GM19240 (cell line): ENCODE data around the gene SCLY.
"Not testable (repeated sequence)": the region's sequence is repeated elsewhere in the genome, so short reads cannot be mapped to it uniquely, and the experiment has no call there.

Experiments used
- DNase-seq: peaks from one replicate; pipeline ENCODE4 v3.0.0; 2011; ENCODE audit warnings: low spot score; ENCODE audit not compliant: insufficient read length

SCLY gene

GRCh38 chr2:238060542-238061314 is at the start of gene SCLY:
SCLY (plus strand) TSS chr2:238061001; CDS start chr2:238061055, 54 bp downstream.
- DNase-seq, result peak; percentile 100

GRCh38 chr2:238013806-238014205 is 47.0 kb upstream of the SCLY start:
- no peak for DNase-seq

GRCh38 chr2:238015705-238016104 is 45.1 kb upstream of the SCLY start:
- DNase-seq, result no peak

- DNase-seq, result no peak
These were observed 44.3 kb upstream of the SCLY start for GRCh38 chr2:238016526-238016925.

- no peak for DNase-seq
These were observed 40.8 kb upstream of the SCLY start for GRCh38 chr2:238019962-238020361.

- DNase-seq, result no peak
These were observed 40.0 kb upstream of the SCLY start for GRCh38 chr2:238020816-238021215.

GRCh38 chr2:238021327-238021726 is 39.5 kb upstream of the SCLY start:
- no peak for DNase-seq

- no peak for DNase-seq
These were observed 38.1 kb upstream of the SCLY start for GRCh38 chr2:238022594-238023157.

GRCh38 chr2:238023608-238024007 is 37.2 kb upstream of the SCLY start:
- no peak for DNase-seq

GRCh38 chr2:238024986-238025385 is 35.8 kb upstream of the SCLY start:
- DNase-seq, result no peak

GRCh38 chr2:238025741-238026360 is 35.0 kb upstream of the SCLY start:
- no peak for DNase-seq

GRCh38 chr2:238027058-238027457 is 33.7 kb upstream of the SCLY start:
- no peak for DNase-seq

- DNase-seq, result no peak
These were observed 33.0 kb upstream of the SCLY start for GRCh38 chr2:238027591-238028415.

- DNase-seq, result no peak
These were observed 30.9 kb upstream of the SCLY start for GRCh38 chr2:238029853-238030252.

- no peak for DNase-seq
These were observed 30.2 kb upstream of the SCLY start for GRCh38 chr2:238030422-238031155.

GRCh38 chr2:238031751-238032150 is 29.1 kb upstream of the SCLY start:
- DNase-seq, result no peak

GRCh38 chr2:238032755-238033337 is 28.0 kb upstream of the SCLY start:
- no peak for DNase-seq

GRCh38 chr2:238033991-238034390 is 26.8 kb upstream of the SCLY start:
- DNase-seq, result not testable (repeated sequence)

- no peak for DNase-seq
These were observed 22.6 kb upstream of the SCLY start for GRCh38 chr2:238038203-238038602.

GRCh38 chr2:238039151-238039550 is 21.6 kb upstream of the SCLY start:
- DNase-seq, result no peak

- no peak for DNase-seq
These were observed 20.8 kb upstream of the SCLY start for GRCh38 chr2:238039985-238040384.
